HG02840 (cell line): ENCODE data around the gene HDAC8.

Source experiments
- ATAC-seq: cut with Tn5 transposase; IDR thresholded peaks from one replicate; pipeline ENCODE4 v1.9.1; 2021; ENCODE audit warnings: mild to moderate bottlenecking, moderate library complexity, moderate number of reproducible peaks; ENCODE audit not compliant: unreplicated experiment, low FRiP score

HDAC8 gene

DNA sequence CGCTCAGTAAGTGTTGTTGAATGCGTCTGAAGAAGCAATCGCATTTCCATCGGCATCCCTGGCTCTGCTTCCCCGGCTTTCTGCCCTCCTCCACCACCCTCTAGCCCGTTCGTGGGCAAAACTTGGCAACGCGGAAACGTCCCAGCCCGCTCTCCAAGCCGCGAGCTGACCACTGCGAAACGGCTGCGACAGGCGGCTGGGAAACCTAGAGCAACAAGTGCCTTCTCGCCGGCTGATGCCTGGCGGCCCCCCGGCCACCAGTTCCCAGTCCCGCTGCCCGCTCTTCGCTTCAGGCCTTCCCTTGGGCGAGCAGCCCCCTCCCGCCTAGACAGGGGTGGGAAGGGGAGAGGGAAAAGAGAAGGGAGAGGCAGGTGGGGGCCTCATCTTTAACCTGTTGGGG lies 267.8 kb downstream of the HDAC8 start:
- no peak for ATAC-seq

DNA sequence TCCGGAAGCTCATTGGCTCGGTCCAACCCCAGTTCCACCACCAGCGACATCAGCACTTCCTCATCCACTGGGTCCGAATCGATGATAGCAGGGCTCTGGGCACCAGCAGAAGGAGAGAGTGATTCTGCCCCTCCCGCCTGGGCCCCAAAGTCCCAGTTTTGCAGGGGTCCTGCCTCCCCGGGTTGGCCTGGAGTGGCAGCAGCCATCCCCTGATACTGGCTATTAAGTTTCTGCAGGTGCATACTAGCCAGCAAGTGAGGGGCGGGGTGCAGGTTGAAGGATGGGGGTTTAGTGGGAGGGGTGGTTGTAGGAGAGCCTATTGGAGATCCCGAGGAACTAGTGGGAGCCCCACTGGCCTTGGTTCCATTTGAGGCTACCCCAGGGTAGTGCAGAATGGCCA lies 270.9 kb downstream of the HDAC8 start:
- no peak for ATAC-seq

DNA sequence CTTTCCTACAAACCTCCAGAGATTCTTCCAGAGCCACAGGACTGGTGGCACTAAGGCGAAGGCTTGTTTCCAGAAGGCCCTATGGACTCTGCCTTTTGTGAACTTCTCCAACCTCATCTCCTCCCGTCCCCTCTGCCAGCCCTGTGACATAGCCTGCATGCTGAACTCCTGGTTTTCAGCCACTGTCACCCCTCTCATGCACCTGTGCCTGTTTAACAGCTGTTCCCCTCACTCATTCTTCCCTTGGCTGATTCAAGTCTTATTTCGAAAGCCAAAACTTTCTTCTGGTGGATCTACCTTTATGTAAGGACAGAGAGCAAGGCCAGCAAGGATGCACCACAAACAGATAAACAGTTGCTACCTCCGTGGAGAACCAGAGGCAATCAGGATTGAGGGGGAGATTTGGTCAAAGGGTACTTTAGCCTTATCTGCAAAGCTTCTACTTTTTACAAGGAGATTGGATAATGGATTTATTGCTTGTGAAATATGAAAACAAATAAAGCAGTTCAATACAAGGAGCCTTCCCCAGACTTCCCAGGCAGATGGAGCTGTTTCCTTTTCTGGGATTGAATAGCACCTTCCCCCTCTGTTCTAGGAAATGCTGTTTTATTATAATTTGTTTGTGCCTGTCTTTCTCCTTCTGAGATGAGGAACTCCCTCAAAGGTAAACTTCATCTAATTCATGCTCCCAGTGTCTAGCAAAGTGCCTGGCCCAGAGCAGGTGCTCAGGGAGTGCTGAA lies 272.6 kb downstream of the HDAC8 start:
- no peak for ATAC-seq

DNA sequence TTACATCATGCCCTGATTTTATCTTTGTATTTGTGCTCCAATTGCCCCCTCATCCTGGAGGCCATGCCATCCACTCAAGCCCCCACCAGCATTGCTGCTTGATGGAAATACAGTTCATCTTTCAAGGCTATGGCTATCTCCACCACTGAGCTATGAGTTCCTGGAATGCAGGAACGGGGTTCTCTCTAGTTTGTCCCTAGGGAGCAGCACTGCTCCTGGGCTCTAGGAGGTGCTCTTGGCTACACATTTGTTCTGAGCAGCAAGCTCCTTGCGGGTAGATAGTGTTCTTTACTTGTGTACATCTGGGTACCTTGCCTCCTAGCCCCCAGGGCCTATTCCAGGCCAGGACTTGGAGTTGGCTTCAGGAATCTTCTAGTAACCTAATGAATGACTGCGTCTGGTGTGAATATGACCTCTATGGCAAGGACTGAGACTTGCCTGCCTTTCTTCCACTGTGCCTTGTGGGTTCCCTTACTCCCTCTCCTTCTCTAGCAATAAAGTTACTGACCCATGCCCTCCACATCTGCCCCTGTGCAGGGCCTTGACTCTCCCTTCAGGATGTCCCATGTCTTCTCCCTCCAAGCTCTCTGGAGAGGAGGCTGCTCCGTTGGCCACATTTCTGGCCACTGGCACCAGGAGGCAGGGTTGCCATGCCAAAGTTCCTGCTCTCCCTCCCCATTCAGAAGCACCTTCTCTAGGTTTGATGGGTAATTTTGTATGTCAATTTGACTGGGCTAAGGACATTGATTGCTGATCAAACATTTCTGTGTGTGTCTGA lies 274.5 kb downstream of the HDAC8 start:
- ATAC-seq = no peak

DNA sequence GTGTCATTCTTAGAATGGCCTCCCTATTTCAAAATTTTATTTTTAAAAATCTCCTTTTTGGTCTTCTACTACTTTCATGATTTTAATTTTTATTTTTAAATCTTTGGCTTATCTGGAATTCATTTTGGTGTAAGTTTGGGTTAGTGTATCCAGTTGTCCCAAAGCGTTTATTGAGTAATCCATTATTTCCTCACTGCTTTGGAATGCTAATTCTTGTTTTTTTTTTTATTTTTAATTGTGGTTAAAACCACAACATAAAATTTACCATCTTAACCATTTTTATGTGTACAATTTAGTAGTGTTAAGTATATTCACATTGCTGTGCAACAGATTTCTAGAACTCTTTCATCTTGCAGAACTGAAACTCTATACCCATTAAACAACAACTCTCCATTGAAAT lies 275.7 kb downstream of the HDAC8 start:
- ATAC-seq = no peak

DNA sequence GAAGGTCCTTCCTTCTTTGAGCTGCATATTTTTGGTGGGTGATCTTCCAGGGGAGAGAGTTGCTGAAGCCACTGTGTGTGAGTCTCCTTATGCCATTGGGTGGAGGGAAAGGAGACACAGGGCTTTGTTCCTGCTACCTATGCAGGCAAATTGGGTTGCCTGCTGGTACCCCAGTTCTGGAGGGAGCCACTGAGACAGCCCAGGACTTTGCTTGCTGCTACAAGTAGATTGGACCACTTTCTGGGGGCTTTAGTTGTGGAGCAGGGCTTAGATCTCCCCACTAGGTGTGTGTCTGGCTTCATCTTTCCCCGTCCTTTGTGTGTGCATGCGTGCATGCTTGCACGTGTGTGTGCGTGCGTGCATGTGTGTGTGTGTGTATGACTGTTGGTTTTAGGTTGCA lies 276.9 kb downstream of the HDAC8 start:
- no peak for ATAC-seq

DNA sequence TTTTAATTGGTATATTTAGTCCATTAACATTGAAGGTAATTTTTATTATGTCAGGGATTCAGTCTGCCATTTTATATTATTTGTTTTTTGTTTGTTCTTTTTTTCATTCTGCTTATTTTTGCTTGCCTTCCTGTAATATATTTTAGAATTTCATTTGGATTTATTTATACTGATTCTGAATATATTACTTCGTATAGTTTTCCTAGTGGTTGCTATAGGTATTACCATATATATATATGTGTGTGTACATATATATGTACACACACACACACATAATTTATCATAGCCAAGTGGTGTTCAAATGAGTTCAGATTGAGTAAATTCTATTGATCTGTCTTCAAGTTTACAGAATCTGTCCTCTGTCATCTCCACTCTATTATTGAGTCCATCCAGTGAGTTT lies 278.1 kb downstream of the HDAC8 start:
- no peak for ATAC-seq

DNA sequence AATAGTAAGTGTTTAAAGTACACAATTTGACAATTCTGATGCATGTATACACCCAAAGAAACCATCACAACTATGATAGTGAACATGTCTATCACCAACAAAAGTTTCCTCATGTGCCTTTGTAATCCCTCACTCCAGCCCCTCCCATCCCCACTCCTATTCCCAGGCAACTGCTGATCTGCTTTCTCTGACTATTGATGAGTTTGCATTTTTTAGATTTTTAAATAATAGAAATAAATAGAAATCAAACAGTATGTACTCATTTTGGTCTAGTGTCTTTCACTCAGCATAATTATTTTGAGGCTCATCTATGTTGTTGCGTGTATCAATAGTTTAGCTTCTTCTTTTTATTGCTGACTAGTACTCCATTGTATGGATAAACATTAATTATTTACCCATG lies 290.3 kb downstream of the HDAC8 start:
- ATAC-seq = no peak

DNA sequence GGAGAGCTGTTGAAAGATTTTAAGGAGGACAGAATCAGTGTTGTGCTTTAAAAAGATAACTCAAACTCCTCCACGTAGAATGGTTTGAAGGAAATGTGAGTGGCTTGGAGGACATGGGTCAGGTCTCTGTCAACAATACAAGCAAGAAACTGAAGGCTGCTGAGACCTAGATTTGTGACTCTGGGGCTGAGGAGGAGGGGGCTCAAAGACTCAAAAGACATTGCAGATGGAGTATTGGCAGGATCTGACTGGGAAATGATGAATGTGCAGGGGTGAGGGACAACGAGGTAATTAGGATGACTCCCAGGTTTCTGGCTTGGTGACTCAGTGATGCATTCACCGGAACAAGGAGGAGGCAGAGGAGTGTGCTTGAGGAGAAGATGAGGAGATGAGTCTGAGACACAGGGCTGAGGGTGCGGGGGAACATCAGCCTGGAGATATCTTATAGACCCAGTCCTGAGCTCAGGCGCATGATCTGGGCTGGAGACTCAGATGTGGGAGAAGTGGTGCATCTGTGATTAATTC lies 292.3 kb downstream of the HDAC8 start:
- ATAC-seq = no peak
